Stomach (tissue), 4 donors: ENCODE results near the gene URM1.

Experiments
- POLR2AphosphoS5 ChIP-seq, 3 donors: sonication (generic); formaldehyde crosslinking; IDR thresholded peaks; one replicate each; pipeline ENCODE4 v1.6.1; 2016; ENCODE audit warnings: antibody characterized with exemption in 3 of 3
- TF ChIP-seq, protein P1 (sequence below), 7 experiments: fragments of 450-650 bp in 4 of 7; fragments of 200-600 bp in 3 of 7; sonication (generic) in 3 of 7; IDR thresholded peaks; one replicate each; pipeline ENCODE4 v1.5.1; 2016 to 2019; ENCODE audit warnings: antibody characterized with exemption in 7 of 7, control low read depth in 2 of 7, mild to moderate bottlenecking in 1 of 7

DNA sequence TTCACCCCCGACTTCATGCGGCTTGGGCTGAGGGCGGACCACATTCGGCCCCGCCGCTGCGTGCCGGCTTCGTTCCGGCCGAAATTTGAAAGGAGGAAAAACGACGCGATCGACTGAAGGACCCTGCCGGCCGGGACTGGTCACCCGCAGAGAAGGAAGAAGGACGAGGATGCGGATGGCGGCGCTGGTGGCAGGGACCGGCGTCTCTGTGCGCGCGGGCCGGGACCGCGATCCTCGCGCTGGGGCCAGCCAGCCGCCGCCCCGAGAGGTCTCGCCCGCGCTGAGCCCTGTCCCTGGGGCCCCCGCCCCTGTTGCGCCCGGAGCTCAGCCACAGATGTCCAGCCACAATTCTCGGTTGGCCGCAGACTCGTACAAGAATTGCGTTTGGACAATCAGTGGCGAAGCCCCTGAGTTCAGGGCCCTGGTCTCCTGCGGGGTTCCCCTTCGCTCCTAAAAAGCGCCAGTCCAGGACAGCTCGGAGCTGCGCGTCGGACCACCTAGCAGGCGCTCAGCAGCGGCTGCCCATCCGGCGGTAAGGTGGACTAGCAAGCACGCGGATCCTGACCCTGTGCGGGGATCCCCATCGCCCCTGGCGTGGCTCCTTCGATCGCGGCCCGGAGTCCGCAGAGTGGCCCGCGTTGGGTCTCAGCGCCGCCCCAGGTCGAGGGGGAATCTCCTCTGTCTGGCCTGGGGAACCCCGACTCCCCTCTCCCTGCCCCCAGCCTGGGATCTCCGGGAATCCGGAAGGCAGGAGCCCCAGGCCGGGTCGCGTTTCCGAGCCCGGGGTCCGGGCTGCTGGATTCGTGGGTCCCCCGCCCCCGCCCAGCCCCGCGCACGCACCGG, 21.3 kb downstream of the URM1 start:
- no peak for TF ChIP-seq POLR2AphosphoS5 (IDR thresholded peaks at IDR 0.05)
- TF ChIP-seq, protein P1, sequence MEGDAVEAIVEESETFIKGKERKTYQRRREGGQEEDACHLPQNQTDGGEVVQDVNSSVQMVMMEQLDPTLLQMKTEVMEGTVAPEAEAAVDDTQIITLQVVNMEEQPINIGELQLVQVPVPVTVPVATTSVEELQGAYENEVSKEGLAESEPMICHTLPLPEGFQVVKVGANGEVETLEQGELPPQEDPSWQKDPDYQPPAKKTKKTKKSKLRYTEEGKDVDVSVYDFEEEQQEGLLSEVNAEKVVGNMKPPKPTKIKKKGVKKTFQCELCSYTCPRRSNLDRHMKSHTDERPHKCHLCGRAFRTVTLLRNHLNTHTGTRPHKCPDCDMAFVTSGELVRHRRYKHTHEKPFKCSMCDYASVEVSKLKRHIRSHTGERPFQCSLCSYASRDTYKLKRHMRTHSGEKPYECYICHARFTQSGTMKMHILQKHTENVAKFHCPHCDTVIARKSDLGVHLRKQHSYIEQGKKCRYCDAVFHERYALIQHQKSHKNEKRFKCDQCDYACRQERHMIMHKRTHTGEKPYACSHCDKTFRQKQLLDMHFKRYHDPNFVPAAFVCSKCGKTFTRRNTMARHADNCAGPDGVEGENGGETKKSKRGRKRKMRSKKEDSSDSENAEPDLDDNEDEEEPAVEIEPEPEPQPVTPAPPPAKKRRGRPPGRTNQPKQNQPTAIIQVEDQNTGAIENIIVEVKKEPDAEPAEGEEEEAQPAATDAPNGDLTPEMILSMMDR (IDR thresholded peaks at IDR 0.05) = no peak
